B cell (primary cell): ENCODE results near the gene CLSTN2. TPM values are rescaled to one million over a fixed set of nuclear protein-coding genes. Genes with fewer than 3 reads are reported as not detected.

Experiments used
- ATAC-seq: fragments of 200-7000 bp; cut with Tn5 transposase; one replicate; pipeline ENCODE4 v1.10.0; 2021; ENCODE audit warnings: low read depth, mild to moderate bottlenecking, moderate number of reproducible peaks, moderate library complexity
- CTCF ChIA-PET: fragments of 350-600 bp; sonication (Branson Sonifier 250); formaldehyde crosslinking; loops from one replicate; lab custom pipeline; 2021; ENCODE audit warnings: antibody characterized with exemption, inconsistent platforms; lab: Charles Lee
- POLR2A ChIA-PET: fragments of 350-600 bp; sonication (Branson Sonifier 250); formaldehyde crosslinking; loops from one replicate; lab custom pipeline; 2021; ENCODE audit warnings: antibody characterized with exemption; lab: Charles Lee
- DNase-seq: peaks from one replicate; pipeline ENCODE4 v3.0.0; 2013
- H2AFZ ChIP-seq: 2 replicates; pipeline ENCODE4 v1.6.1; 2012; ENCODE audit warnings: mild to moderate bottlenecking, low read depth, low read length; ENCODE audit not compliant: insufficient read depth, poor library complexity, severe bottlenecking
- H3K27ac ChIP-seq, 2 donors: 1 replicate in 1 of 2; 2 replicates in 1 of 2; pipeline ENCODE4 v1.5.1; 2012 to 2013; ENCODE audit warnings: low read length in 2 of 2, mild to moderate bottlenecking in 2 of 2, moderate library complexity in 1 of 2
- H3K27me3 ChIP-seq, 4 experiments: fragments of 200-600 bp in 1 of 4; sonication (generic) in 1 of 4; replicated peaks in 1 of 4; 1 replicate in 2 of 4; 2 replicates in 2 of 4; pipeline versions ENCODE4 v1.6.1 to v1.7.0; 2013 to 2016; ENCODE audit warnings: low read length in 3 of 4, mild to moderate bottlenecking in 2 of 4, mixed read lengths in 1 of 4, moderate library complexity in 1 of 4; ENCODE audit not compliant: insufficient read depth in 4 of 4, control insufficient read depth in 3 of 4; ENCODE audit errors: control extremely low read depth in 1 of 4
- H3K36me3 ChIP-seq, 2 experiments: replicated peaks in 1 of 2; 1 replicate in 1 of 2; 2 replicates in 1 of 2; pipeline versions ENCODE4 v1.6.1 to v1.7.1; 2013; ENCODE audit warnings: low read length in 1 of 2; ENCODE audit not compliant: insufficient read depth in 2 of 2, control insufficient read depth in 1 of 2; ENCODE audit errors: control extremely low read depth in 1 of 2, extremely low read depth in 1 of 2
- H3K4me1 ChIP-seq, 2 donors: fragments of 200-600 bp in 1 of 2; sonication (generic) in 1 of 2; 1 replicate in 1 of 2; 2 replicates in 1 of 2; pipeline versions ENCODE4 v1.5.1 to v1.6.1; 2013 to 2017; ENCODE audit warnings: low read length in 2 of 2; ENCODE audit not compliant: control insufficient read depth in 2 of 2, insufficient read depth in 2 of 2
- H3K4me2 ChIP-seq: replicated peaks from 2 replicates; pipeline ENCODE3; 2012; ENCODE audit warnings: mild to moderate bottlenecking, low read depth, low read length; ENCODE audit not compliant: poor library complexity, severe bottlenecking
- H3K4me3 ChIP-seq, 5 experiments: fragments of 200-600 bp in 1 of 5; sonication (generic) in 1 of 5; 1 replicate in 3 of 5; 2 replicates in 2 of 5; pipeline versions ENCODE4 v1.5.1 to v1.7.0; 2011 to 2016; ENCODE audit warnings: low read length in 4 of 5, mild to moderate bottlenecking in 4 of 5, low read depth in 2 of 5, control low read depth in 1 of 5, moderate library complexity in 1 of 5; ENCODE audit not compliant: insufficient read depth in 1 of 5; ENCODE audit errors: control extremely low read depth in 1 of 5, extremely low read depth in 1 of 5
- H3K79me2 ChIP-seq: fragments of 200-600 bp; sonication (generic); one replicate; pipeline ENCODE4 v1.6.0; 2016; ENCODE audit warnings: low read length; ENCODE audit not compliant: control insufficient read depth, insufficient read depth
- H3K9ac ChIP-seq: fragments of 200-600 bp; sonication (generic); 2 replicates; pipeline ENCODE4 v1.6.1; 2017; ENCODE audit warnings: mild to moderate bottlenecking, low read length, moderate library complexity
- H3K9me3 ChIP-seq, 3 donors: one replicate each; pipeline versions ENCODE4 v1.6.1 to v1.7.1; 2013; ENCODE audit warnings: low read length in 2 of 3; ENCODE audit not compliant: control insufficient read depth in 2 of 3, insufficient read depth in 1 of 3; ENCODE audit errors: control extremely low read depth in 1 of 3
- H4K20me1 ChIP-seq: 2 replicates; pipeline ENCODE4 v1.6.0; 2012; ENCODE audit warnings: mild to moderate bottlenecking, low read length; ENCODE audit not compliant: insufficient read depth, control insufficient read depth, poor library complexity, severe bottlenecking
- H3K27ac Mint-ChIP-seq: one replicate; pipeline ENCODE4 v1.8.0; 2021; ENCODE audit warnings: mixed read lengths
- H3K27me3 Mint-ChIP-seq: one replicate; pipeline ENCODE4 v1.8.0; 2021; ENCODE audit warnings: mixed read lengths
- H3K4me1 Mint-ChIP-seq: one replicate; pipeline ENCODE4 v1.8.0; 2021; ENCODE audit warnings: mixed read lengths
- H3K4me3 Mint-ChIP-seq: one replicate; pipeline ENCODE4 v1.8.0; 2021; ENCODE audit warnings: mixed read lengths
- H3K9me3 Mint-ChIP-seq: one replicate; pipeline ENCODE4 v1.8.0; 2022; ENCODE audit warnings: mixed read lengths; ENCODE audit not compliant: insufficient read depth
- CTCF ChIP-seq: fragments of 200-600 bp; IDR thresholded peaks from one replicate; pipeline ENCODE4 v1.8.0; 2022; ENCODE audit warnings: antibody characterized with exemption, mild to moderate bottlenecking
- EZH2 ChIP-seq: IDR thresholded peaks from 2 replicates; pipeline ENCODE4 v1.6.1; 2012; ENCODE audit warnings: borderline replicate concordance, low read depth, mild to moderate bottlenecking, moderate library complexity, low read length; ENCODE audit not compliant: insufficient read depth, poor library complexity, severe bottlenecking
- WGBS: methylation state at CpG from one replicate; pipeline ENCODE4 v1.1.5; 2013; ENCODE audit warnings: missing lambda C conversion rate; ENCODE audit not compliant: insufficient coverage; 5-methylcytosine and 5-hydroxymethylcytosine counted together
- intact Hi-C: fragments of 100-400 bp; cut with micrococcal nuclease; formaldehyde crosslinking; loops from one replicate; pipeline ENCODE4 v1.10.0; 2022
- polyA plus RNA-seq: library from polyadenylated mRNA; depleted of rRNA; stranded (reverse); fragments of >200 nt; gene quantifications from 2 replicates; pipeline ENCODE4 v1.2.3, GENCODE V29; 2012
- total RNA-seq, 2 donors: library from RNA; stranded (reverse); fragments of 120-200 nt in 1 of 2; gene quantifications; 1 replicate in 1 of 2; 2 replicates in 1 of 2; pipeline versions ENCODE4 v1.2.3 to v1.2.4, GENCODE V29; 2013 to 2022

The CLSTN2 gene
- total and polyA plus RNA-seq, 2 donors (not counting 1 experiment from before 2014, with no cell fraction given) = not detected

- POLR2A ChIA-PET = no interaction called here
- ATAC-seq (no peak), DNase-seq (no peak)
- H3K27ac Mint-ChIP-seq = no peak overlapping the region
- Histone ChIP-seq H2AFZ (no peak overlapping the region), H3K27me3 (peaks cover 0 to 3% (median 0%) of the 10 kb centered on the region in 4 experiments), H3K4me2 (no peak overlapping the region), H3K36me3 (no peaks in the 10 kb centered on the region), H4K20me1 (no peaks in the 10 kb centered on the region), H3K4me3 (no peak overlapping the region), H3K27ac (no peak overlapping the region), H3K4me1 (no peaks in the 10 kb centered on the region), H3K79me2 (no peaks in the 10 kb centered on the region), H3K9ac (no peak overlapping the region), H3K9me3 (peaks cover 0 to 2% (median 0%) of the 10 kb centered on the region in 3 donors)
- WGBS = no CpG with 5 or more reads among the region's 1 CpG
- H3K27me3 Mint-ChIP-seq = peaks cover 11% of the 10 kb centered on the region
- H3K4me3 Mint-ChIP-seq = no peak overlapping the region
- intact Hi-C loops = no loop called here
- CTCF ChIA-PET = no interaction called here
- no peaks in the 10 kb centered on the region for H3K4me1 Mint-ChIP-seq
- TF ChIP-seq CTCF = no peak
- no peak for TF ChIP-seq EZH2
- peaks cover 3% of the 10 kb centered on the region for H3K9me3 Mint-ChIP-seq
Observed at GRCh38 chr3:140614001-140614400, 679.0 kb downstream of the CLSTN2 start.

GRCh38 chr3:140617135-140617534 is 682.1 kb downstream of the CLSTN2 start:
- no peak overlapping the region for H3K4me3 Mint-ChIP-seq
- H3K27ac ChIP-seq = no peak overlapping the region
- ATAC-seq (no peak), DNase-seq (no peak)
- H3K4me3 ChIP-seq = no peak overlapping the region
- H3K27ac Mint-ChIP-seq = no peak overlapping the region
- no peaks in the 10 kb centered on the region for H3K4me1 ChIP-seq
- intact Hi-C loops = no loop called here
- H3K9ac ChIP-seq = no peak overlapping the region
- no peaks in the 10 kb centered on the region for H3K4me1 Mint-ChIP-seq
- H4K20me1 ChIP-seq = no peaks in the 10 kb centered on the region
- H3K9me3 ChIP-seq = peaks cover 0 to 2% (median 0%) of the 10 kb centered on the region in 3 donors
- no peaks in the 10 kb centered on the region for H3K36me3 ChIP-seq
- POLR2A ChIA-PET = no interaction called here
- no peak overlapping the region for H3K4me2 ChIP-seq
- H3K27me3 ChIP-seq = peaks cover 0 to 3% (median 0%) of the 10 kb centered on the region in 4 experiments
- H3K27me3 Mint-ChIP-seq = peaks cover 14% of the 10 kb centered on the region
- H3K79me2 ChIP-seq = no peaks in the 10 kb centered on the region
- peaks cover 3% of the 10 kb centered on the region for H3K9me3 Mint-ChIP-seq
- no peak overlapping the region for H2AFZ ChIP-seq
- TF ChIP-seq EZH2 (no peak), CTCF (no peak)
- CTCF ChIA-PET = no interaction called here
- 100% methylated on average over 2 of the region's 2 CpGs for WGBS
